Natural killer cell treated with Interleukin-12 subunit alpha and Interleukin-12 subunit beta and Interleukin-15 and Interleukin-18, amount 100 ng/mL, for 72 hours (primary cell): Measurements from ENCODE around the gene LAIR1. TPM values are rescaled to one million over a fixed set of nuclear protein-coding genes. Genes with fewer than 3 reads are reported as not detected.

Source experiments
- ATAC-seq, 2 donors: fragments of 150-1000 bp; cut with Tn5 transposase in 1 of 2; sonication (Bioruptor Pico), chemical (Tn5 transposase) in 1 of 2; 2 replicates each; pipeline ENCODE4 v1.10.0; 2021
- DNase-seq: peaks from one replicate; pipeline ENCODE4 v3.0.0; 2022; ENCODE audit warnings: low spot score
- H3K27ac Mint-ChIP-seq, 2 donors: 1 replicate in 1 of 2; 2 replicates in 1 of 2; pipeline ENCODE4 v1.8.0; 2022; ENCODE audit warnings: mixed read lengths in 2 of 2, mild to moderate bottlenecking in 1 of 2, moderate library complexity in 1 of 2
- H3K27me3 Mint-ChIP-seq, 2 donors: 1 replicate in 1 of 2; 2 replicates in 1 of 2; pipeline ENCODE4 v1.8.0; 2022; ENCODE audit warnings: mixed read lengths in 2 of 2
- H3K36me3 Mint-ChIP-seq: one replicate; pipeline ENCODE4 v1.8.0; 2022; ENCODE audit warnings: mixed read lengths
- H3K4me1 Mint-ChIP-seq, 2 donors: 1 replicate in 1 of 2; 2 replicates in 1 of 2; pipeline ENCODE4 v1.8.0; 2022; ENCODE audit warnings: low read depth in 2 of 2, mixed read lengths in 2 of 2, mild to moderate bottlenecking in 1 of 2
- H3K4me3 Mint-ChIP-seq: one replicate; pipeline ENCODE4 v1.8.0; 2022; ENCODE audit warnings: mixed read lengths
- H3K9me3 Mint-ChIP-seq: 2 replicates; pipeline ENCODE4 v1.8.0; 2022; ENCODE audit warnings: mixed read lengths
- total RNA-seq, 2 donors: library from RNA; stranded (reverse); gene quantifications; one replicate each; pipeline ENCODE4 v1.2.3, GENCODE V29; 2022

LAIR1 gene
- 10 to 100 TPM; 40.5 to 60.2 TPM for total RNA-seq

- peaks cover 0 to 2% of the 10 kb centered on the region in 2 donors for H3K27me3 Mint-ChIP-seq
- DNase-seq (peak; percentile 64), ATAC-seq (peak; percentile 76 to 84)
- H3K9me3 Mint-ChIP-seq: no peaks in the 10 kb centered on the region
- H3K27ac Mint-ChIP-seq: peak within 1 kb of the TSS; percentile 91 to 98
- H3K36me3 Mint-ChIP-seq: no peaks in the 10 kb centered on the region
- H3K4me1 Mint-ChIP-seq: peaks cover 55 to 58% of the 10 kb centered on the region in 2 donors
- peak within 1 kb of the TSS; percentile 87 for H3K4me3 Mint-ChIP-seq
These were observed at the start of gene LAIR1 for GRCh38 chr19:54364775-54365257. Gene LAIR1, minus strand, starts transcription at chr19:54364931. Its CDS starts 127 bp downstream, at chr19:54364804.

- no peak for DNase-seq
- H3K4me1 Mint-ChIP-seq: peaks cover 20 to 24% of the 10 kb centered on the region in 2 donors
- peaks cover 24 to 50% of the 10 kb centered on the region in 2 donors for H3K27me3 Mint-ChIP-seq
- peaks cover 16% of the 10 kb centered on the region for H3K36me3 Mint-ChIP-seq
- H3K27ac Mint-ChIP-seq: peak overlapping the region in 1 of 2 donors; percentile 6
- H3K9me3 Mint-ChIP-seq: peaks cover 9% of the 10 kb centered on the region
- no peak for ATAC-seq
- H3K4me3 Mint-ChIP-seq: no peak overlapping the region
These were observed 49.4 kb upstream of the LAIR1 start for GRCh38 chr19:54414156-54414555.

GRCh38 chr19:54412877-54413276, 48.1 kb upstream of the LAIR1 start:
- Mint-ChIP-seq H3K4me3 (no peak overlapping the region), H3K4me1 (peaks cover 17 to 21% of the 10 kb centered on the region in 2 donors), H3K9me3 (peaks cover 9% of the 10 kb centered on the region), H3K36me3 (peaks cover 22% of the 10 kb centered on the region), H3K27ac (no peak overlapping the region), H3K27me3 (peaks cover 24 to 42% of the 10 kb centered on the region in 2 donors)
- DNase-seq: no peak
- no peak for ATAC-seq

- no peak overlapping the region for H3K4me3 Mint-ChIP-seq
These were observed 46.3 kb upstream of the LAIR1 start for GRCh38 chr19:54411033-54411432.

GRCh38 chr19:54408456-54409026, 43.8 kb upstream of the LAIR1 start:
- H3K9me3 Mint-ChIP-seq: peaks cover 3% of the 10 kb centered on the region
- H3K27ac Mint-ChIP-seq: peak overlapping the region in 1 of 2 donors; percentile 75
- H3K4me1 Mint-ChIP-seq: peaks cover 3 to 4% of the 10 kb centered on the region in 2 donors
- H3K4me3 Mint-ChIP-seq: no peak overlapping the region
- DNase-seq (no peak), ATAC-seq (no peak)
- H3K36me3 Mint-ChIP-seq: peaks cover 6% of the 10 kb centered on the region
- H3K27me3 Mint-ChIP-seq: peaks cover 11 to 16% of the 10 kb centered on the region in 2 donors

More at GRCh38 chr19:54411033-54411432, 46.3 kb upstream of the LAIR1 start:
- no peak for DNase-seq
- no peak for ATAC-seq
- H3K4me1 Mint-ChIP-seq: peaks cover 7 to 11% of the 10 kb centered on the region in 2 donors
- H3K36me3 Mint-ChIP-seq: peaks cover 12% of the 10 kb centered on the region
- peaks cover 15 to 30% of the 10 kb centered on the region in 2 donors for H3K27me3 Mint-ChIP-seq
- H3K27ac Mint-ChIP-seq: no peak overlapping the region
- H3K9me3 Mint-ChIP-seq: peaks cover 9% of the 10 kb centered on the region

- ATAC-seq (no peak), DNase-seq (no peak)
- H3K27me3 Mint-ChIP-seq: peaks cover 10 to 11% of the 10 kb centered on the region in 2 donors
- H3K36me3 Mint-ChIP-seq: peaks cover 6% of the 10 kb centered on the region
- H3K4me1 Mint-ChIP-seq: peaks cover 3 to 4% of the 10 kb centered on the region in 2 donors
- H3K4me3 Mint-ChIP-seq: no peak overlapping the region
- peak overlapping the region in 1 of 2 donors; percentile 75 for H3K27ac Mint-ChIP-seq
- no peaks in the 10 kb centered on the region for H3K9me3 Mint-ChIP-seq
These were observed 43.0 kb upstream of the LAIR1 start for GRCh38 chr19:54407780-54408179.

GRCh38 chr19:54405628-54406027, 40.9 kb upstream of the LAIR1 start:
- Mint-ChIP-seq H3K27me3 (peaks cover 2 to 5% of the 10 kb centered on the region in 2 donors), H3K27ac (no peak overlapping the region), H3K4me1 (peaks cover 3 to 4% of the 10 kb centered on the region in 2 donors), H3K4me3 (no peak overlapping the region), H3K36me3 (peaks cover 6% of the 10 kb centered on the region), H3K9me3 (no peaks in the 10 kb centered on the region)
- no peak for DNase-seq
- ATAC-seq: no peak

GRCh38 chr19:54403054-54403453, 38.3 kb upstream of the LAIR1 start:
- peaks cover 2% of the 10 kb centered on the region for H3K36me3 Mint-ChIP-seq
- H3K4me3 Mint-ChIP-seq: no peak overlapping the region
- H3K4me1 Mint-ChIP-seq: peaks cover 0 to 1% of the 10 kb centered on the region in 2 donors
- DNase-seq (no peak), ATAC-seq (no peak)
- no peaks in the 10 kb centered on the region for H3K9me3 Mint-ChIP-seq
- H3K27me3 Mint-ChIP-seq: peaks cover 0 to 2% of the 10 kb centered on the region in 2 donors
- peak overlapping the region in 1 of 2 donors; percentile 5 for H3K27ac Mint-ChIP-seq

- DNase-seq: no peak
- Mint-ChIP-seq H3K27me3 (peaks cover 0 to 2% of the 10 kb centered on the region in 2 donors), H3K36me3 (no peaks in the 10 kb centered on the region), H3K27ac (no peak overlapping the region), H3K9me3 (no peaks in the 10 kb centered on the region), H3K4me1 (no peaks in the 10 kb centered on the region), H3K4me3 (no peak overlapping the region)
- no peak for ATAC-seq
These were observed 36.2 kb upstream of the LAIR1 start for GRCh38 chr19:54400913-54401312.

GRCh38 chr19:54399189-54399588, 34.5 kb upstream of the LAIR1 start:
- Mint-ChIP-seq H3K27ac (no peak overlapping the region), H3K9me3 (no peaks in the 10 kb centered on the region), H3K36me3 (no peaks in the 10 kb centered on the region), H3K4me3 (no peak overlapping the region), H3K27me3 (no peaks in the 10 kb centered on the region), H3K4me1 (no peaks in the 10 kb centered on the region)
- ATAC-seq: no peak
- DNase-seq: no peak

- Mint-ChIP-seq H3K36me3 (no peaks in the 10 kb centered on the region), H3K27ac (no peak overlapping the region), H3K4me1 (peaks cover 6% of the 10 kb centered on the region in 2 donors), H3K4me3 (no peak overlapping the region), H3K27me3 (peaks cover 8 to 12% of the 10 kb centered on the region in 2 donors), H3K9me3 (no peaks in the 10 kb centered on the region)
- no peak for ATAC-seq
- DNase-seq: no peak
These were observed 31.0 kb upstream of the LAIR1 start for GRCh38 chr19:54395685-54396084.

GRCh38 chr19:54393381-54393780, 28.6 kb upstream of the LAIR1 start:
- no peaks in the 10 kb centered on the region for H3K9me3 Mint-ChIP-seq
- H3K27me3 Mint-ChIP-seq: peaks cover 12 to 14% of the 10 kb centered on the region in 2 donors
- H3K4me1 Mint-ChIP-seq: peaks cover 13 to 24% of the 10 kb centered on the region in 2 donors
- no peak overlapping the region for H3K4me3 Mint-ChIP-seq
- no peak for DNase-seq
- no peaks in the 10 kb centered on the region for H3K36me3 Mint-ChIP-seq
- no peak for ATAC-seq
- H3K27ac Mint-ChIP-seq: no peak overlapping the region

GRCh38 chr19:54392105-54392504, 27.4 kb upstream of the LAIR1 start:
- Mint-ChIP-seq H3K4me1 (peaks cover 17 to 36% of the 10 kb centered on the region in 2 donors), H3K27me3 (peaks cover 12 to 14% of the 10 kb centered on the region in 2 donors), H3K4me3 (no peak overlapping the region), H3K9me3 (no peaks in the 10 kb centered on the region), H3K36me3 (no peaks in the 10 kb centered on the region), H3K27ac (no peak overlapping the region)
- DNase-seq (no peak), ATAC-seq (no peak)

GRCh38 chr19:54391589-54392061, 26.9 kb upstream of the LAIR1 start:
- Mint-ChIP-seq H3K36me3 (no peaks in the 10 kb centered on the region), H3K27ac (no peak overlapping the region), H3K4me1 (peaks cover 17 to 36% of the 10 kb centered on the region in 2 donors), H3K9me3 (no peaks in the 10 kb centered on the region), H3K4me3 (no peak overlapping the region), H3K27me3 (peaks cover 12 to 14% of the 10 kb centered on the region in 2 donors)
- DNase-seq (no peak), ATAC-seq (peak in 1 of 2 donors; percentile 25)
